Sigmoid colon (tissue), 3 donors: Measurements from ENCODE around the gene MESD.

Experiments used
- CTCF ChIP-seq, 4 experiments: fragments of 450-650 bp in 3 of 4; fragments of 200-600 bp in 1 of 4; IDR thresholded peaks; one replicate each; pipeline ENCODE4 v1.5.1; 2016 to 2019; ENCODE audit warnings: antibody characterized with exemption in 4 of 4, mild to moderate bottlenecking in 3 of 4, moderate library complexity in 2 of 4
- POLR2A ChIP-seq, 2 donors: fragments of 450-650 bp; IDR thresholded peaks; one replicate each; pipeline ENCODE4 v1.6.1; 2016; ENCODE audit warnings: antibody characterized with exemption in 2 of 2, mild to moderate bottlenecking in 2 of 2, moderate library complexity in 2 of 2

- no peak for TF ChIP-seq CTCF (IDR thresholded peaks at IDR 0.05)
- TF ChIP-seq POLR2A (IDR thresholded peaks at IDR 0.05): no peak
These were observed 36.2 kb upstream of the MESD start for GRCh38 chr15:81025721-81026370.
